Suppressor macrophage treated with lipopolysaccharide for 4 hours (primary cell): ENCODE results near the gene SEMA3F.
A peak's percentile ranks its signal among the peaks of the same experiment; 100 is the strongest.

ENCODE experiments used
- DNase-seq: peaks from one replicate; pipeline ENCODE4 v3.0.0-alpha.2; 2020

The SEMA3F gene

GRCh38 chr3:50157827-50158529 is 2.9 kb downstream of the SEMA3F start:
- DNase-seq = no peak

- DNase-seq = no peak
Observed at GRCh38 chr3:50158530-50159146, 3.5 kb downstream of the SEMA3F start.

GRCh38 chr3:50160561-50160983 is 5.4 kb downstream of the SEMA3F start:
- DNase-seq = no peak

DNA sequence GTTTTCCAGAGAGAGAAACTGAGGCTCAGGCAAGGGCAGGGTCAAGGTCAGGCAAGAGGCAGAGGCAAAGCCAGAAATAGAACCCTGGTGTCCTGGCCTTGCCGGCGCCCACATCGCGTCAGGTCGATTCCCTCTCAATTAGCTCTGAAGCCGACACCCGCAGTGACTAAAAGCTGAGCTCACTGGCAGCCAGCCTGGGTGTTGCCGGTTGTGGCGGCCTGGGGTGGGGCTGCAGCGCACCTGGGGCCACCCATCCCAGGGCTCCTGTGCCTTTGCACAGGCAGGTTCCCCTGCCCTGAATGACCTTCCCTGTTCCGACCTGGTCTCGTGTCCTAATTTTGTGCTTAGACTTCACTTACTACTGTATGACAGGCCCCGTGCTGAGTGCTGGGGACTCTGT is 6.2 kb downstream of the SEMA3F start:
- DNase-seq = no peak

GRCh38 chr3:50162034-50162883 is 7.1 kb downstream of the SEMA3F start:
- DNase-seq = no peak

DNA sequence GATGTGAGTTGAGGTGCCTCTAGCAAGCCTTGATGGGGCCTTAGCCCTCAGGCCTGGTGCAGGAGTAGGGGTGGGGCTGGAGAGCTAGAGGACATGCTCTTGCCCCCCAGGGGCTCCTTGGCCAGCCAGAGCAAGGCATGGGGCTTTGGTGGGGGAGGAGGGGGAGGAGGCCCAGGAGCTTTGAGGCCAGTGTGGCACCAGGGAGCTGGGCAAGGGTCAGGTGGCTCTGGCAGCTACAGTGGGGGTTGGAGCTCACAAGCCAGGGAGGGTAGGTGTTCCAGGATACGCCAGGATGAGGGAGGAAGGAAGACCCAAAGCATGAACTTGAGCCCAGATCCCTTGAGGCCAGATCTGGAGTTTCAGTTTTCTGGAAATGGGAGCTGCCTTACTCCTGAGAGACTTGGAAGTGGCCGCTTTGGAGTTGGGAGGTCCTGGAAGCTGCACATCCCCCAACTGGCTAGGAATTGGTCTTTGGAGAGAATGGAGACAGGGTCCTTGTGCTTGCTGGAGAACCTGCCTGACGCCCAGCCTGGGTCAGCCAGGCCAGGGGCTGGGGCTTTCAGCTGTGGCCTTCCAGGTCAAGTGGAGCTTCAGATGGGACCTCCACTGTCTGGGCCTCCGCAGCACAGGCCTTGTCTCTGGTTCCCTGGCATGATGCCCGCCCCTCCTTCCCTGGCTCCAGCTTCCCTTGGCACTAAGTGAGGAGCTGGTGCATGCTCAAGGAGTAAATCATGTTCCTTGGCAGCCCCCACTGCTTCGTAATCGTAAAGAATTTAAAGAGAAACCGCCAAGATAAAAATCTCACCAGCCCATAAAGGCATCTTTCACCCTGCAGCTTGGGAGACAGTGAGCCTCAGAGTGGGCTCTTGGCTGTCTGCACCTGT is 8.7 kb downstream of the SEMA3F start:
- DNase-seq = no peak

DNA sequence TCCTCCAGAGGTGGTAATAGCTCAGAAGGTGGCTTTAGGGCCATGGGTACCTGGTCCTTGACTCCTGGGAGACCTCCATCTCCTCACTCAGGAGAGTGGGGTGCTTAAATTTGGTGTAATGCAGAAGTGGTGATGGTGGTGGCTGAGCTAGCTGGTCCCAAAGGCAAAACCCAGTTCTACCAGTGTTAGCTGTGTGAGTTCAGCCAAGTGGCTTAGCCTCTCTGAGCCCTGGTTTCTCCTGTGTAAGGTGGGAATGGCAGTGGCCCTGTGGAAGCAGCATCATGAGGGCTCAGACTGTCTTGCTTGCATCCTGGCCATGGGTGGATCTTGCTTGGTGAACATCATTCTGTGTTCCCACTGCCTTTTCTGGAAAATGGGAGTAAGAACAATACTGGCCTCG is 9.4 kb downstream of the SEMA3F start:
- DNase-seq = no peak

DNA sequence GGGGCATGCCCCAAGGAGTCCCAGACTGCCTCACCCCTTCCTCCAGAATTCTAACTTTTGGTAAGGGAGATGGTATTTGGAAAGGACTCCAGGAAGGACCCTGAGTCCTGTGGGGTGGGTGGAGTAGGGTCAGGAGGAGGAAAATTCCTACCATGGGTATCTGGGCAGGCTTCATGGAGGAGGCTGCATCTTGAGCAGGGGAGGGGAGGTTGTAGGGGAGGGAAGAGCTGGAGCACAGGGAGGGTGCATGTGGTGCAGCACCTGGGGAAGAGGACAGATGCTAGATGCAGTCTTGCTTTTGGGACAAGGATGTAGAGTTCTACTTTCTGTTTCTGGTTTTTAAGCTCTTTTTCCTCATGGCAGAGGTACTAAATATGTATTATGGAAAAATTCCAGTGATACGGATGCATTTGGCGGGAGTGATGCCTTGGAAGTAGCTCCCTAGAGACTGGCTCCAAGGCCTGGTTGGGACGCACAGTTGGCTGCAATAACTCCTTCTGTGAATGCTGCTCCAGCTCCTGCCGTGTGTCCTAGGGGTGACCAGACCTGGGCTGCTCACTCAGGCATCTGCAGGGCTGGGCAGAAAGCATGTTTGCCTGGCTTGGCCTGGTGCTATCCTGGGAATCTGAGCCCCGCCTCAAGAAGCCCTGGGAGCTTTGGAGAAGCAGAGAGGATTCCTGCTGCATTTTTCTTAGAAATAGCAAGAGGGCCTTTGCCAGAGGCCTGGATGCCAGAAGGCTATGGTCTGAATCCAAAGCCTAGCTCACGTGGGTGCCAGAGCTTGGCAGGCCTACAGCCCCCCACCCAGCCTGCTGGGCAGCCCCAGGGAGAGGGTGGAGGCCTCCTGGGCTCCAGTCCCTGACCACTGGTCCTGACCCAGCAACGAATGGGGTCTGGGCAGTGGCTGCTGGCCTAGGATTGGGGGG is 10.1 kb downstream of the SEMA3F start:
- DNase-seq = no peak

DNA sequence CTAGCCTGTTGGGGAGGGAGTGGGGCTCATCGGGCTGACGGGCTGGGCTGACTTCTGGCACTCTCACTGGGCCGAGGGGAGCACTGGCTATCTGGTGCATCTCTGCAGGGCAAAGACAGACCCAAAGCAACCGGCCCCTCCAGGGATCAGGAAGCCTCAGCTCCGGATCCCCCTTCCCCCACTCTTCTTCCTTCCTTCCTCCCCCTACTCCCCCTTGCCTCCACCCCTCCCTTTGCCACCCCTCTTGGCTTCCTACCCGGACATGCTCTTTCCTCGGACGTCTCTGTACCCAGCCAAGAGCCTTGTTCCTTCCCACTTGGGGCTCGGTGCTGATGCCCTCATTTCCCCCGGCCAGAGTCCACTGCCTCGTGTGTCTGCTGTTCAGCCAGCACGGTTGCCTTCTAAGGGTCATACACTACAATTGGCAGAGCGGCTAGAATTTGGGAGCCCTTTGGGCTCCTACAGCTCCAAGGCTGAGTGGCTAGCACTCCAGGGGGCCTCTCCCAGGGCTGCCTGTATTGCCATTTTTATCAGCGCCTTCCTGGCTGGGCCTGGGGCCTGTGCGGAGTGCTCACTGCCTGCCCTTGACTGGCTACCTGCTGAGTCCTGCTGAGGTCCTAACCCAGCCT is 10.9 kb downstream of the SEMA3F start:
- no peak for DNase-seq

GRCh38 chr3:50166620-50167019 is 11.5 kb downstream of the SEMA3F start:
- no peak for DNase-seq

- DNase-seq = no peak
Observed at GRCh38 chr3:50167069-50167840, 12.1 kb downstream of the SEMA3F start.

GRCh38 chr3:50167841-50168209 is 12.7 kb downstream of the SEMA3F start:
- no peak for DNase-seq

GRCh38 chr3:50168388-50168787 is 13.3 kb downstream of the SEMA3F start:
- DNase-seq = no peak

DNA sequence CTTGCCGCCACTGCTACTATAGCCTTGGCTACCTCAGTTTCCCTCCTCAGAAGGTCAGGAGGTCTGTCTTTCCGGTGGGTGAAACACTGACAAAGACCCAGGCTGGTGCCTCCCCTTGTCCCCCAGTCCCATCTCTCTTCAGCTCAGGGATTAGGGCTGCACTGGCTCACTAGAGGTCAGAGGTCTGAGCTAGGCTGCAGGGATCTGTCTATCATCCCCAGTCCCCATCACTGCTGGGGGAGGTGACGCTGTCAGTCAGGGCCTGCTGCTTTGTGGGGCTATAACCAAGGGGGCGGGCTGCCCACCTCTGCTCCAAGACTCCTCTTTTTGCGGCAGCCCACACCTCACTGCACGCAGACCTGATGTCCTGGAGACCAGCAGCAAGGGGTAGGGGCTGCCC is 13.7 kb downstream of the SEMA3F start:
- no peak for DNase-seq

DNA sequence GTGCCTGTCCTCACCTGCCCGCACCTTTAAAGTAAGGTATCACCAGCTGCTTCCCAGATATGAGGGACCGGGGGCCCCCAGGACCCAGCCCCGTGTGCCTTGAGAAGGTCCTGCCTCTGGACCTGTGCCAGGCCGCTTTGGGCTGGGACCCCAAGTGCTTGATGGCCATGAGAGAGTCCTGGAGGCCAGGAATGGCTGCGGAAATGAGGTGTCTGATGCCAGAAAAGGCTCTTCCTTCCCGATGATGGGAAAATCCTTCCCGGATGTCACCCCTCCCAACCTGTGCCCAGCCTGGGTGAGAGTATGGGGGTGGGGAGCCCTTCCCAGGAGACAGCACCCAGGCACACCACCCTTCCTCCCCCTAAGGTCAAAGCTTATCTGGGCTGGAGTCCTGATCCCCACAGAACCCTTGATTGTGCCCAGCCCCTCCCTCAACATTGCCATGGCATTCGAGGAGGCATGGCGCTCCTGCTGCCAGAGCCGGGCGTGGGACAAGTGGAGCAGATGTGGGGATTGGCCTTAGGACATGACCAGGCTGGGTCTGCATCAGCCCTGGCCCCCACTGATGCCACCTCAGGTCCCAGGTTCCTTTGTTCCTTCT is 14.2 kb downstream of the SEMA3F start:
- no peak for DNase-seq

DNA sequence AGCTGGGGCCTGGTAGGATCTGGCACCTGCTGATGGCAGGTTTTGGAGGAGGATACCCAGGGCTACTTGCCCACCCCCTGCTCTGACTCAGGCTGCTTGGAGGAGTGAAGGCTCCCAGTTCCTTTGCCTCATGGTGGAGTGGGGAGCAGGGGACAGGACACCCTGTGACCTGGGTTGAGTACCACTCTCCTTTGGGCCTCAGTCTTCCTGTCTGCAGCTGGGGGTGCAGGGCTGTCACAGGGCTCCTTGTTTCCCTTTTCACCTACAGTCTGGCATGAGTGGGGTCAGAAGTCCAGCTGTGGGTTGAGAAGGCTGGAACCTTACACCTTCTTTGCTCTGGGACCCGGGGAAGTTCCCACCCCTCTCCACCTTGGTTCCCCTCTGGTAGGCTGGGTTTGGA is 14.7 kb downstream of the SEMA3F start:
- no peak for DNase-seq

DNA sequence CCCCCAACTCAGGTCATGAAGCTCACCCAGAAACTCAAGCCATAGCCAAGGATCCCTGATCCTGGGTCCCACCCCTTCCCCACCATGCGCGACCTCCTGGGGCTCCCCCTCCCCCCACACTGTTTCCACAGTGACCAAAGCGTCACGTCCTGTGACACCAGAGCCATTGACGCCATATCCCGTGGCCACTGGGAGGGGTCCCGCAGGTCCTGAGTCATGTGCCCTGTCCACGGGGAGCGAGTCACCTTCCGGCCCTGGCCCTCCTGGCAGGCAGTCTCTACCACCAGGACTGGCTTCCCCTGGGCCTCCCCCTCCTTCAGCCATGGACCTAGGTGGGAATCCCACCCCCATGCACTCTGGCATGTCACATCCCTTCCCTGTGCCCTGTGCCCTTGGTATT is 15.6 kb downstream of the SEMA3F start:
- DNase-seq = peak; percentile 23

DNA sequence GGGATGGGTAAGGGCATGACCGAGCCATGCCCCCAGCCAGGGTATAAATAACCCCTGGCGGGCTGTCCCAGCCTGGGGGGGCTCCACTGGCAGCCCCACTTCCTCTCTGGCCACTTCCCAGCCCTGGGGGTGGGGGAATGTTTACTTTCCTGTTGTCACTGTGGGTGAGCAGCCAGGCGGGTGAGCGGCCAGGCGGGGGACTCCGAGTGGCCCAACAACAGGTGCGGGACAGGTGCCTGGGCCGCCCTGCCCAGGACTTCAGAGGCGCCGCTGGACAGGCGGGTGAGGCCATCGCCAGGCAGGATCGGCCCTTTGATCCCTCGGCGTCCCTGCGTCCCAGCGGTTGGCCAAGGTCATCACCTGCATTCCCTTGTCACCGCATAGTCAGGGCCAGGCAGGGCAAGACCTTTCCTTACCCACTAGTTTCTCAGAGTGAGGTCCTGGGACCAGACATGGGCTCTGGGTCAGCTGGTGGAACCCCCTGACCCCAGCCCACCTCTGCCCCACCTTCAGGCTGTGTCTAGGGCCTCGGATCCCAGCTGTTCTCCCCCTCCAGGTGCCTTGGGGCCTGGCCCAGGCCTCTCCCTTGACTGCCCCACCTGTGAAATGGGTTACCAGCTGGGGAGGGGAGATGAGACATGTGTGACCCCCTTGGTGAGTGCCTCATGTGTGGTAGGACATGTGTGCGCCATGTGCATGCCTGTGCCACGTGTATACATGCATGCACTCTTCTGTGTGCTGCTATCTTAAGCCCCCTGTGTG is 16.6 kb downstream of the SEMA3F start:
- DNase-seq = no peak

GRCh38 chr3:50172626-50173220 is 17.6 kb downstream of the SEMA3F start:
- DNase-seq = no peak
